Muscle of leg (tissue), 11 donors: Measurements from ENCODE around the gene NTF3. TPM values are rescaled to one million over a fixed set of nuclear protein-coding genes. Genes with fewer than 3 reads are reported as not detected.

Source experiments
- DNase-seq: peaks from one replicate; pipeline ENCODE4 v3.0.0; 2013
- H3K27ac ChIP-seq: one replicate; pipeline ENCODE4 v1.5.1; 2013; ENCODE audit warnings: mild to moderate bottlenecking, low read length, control low read depth
- H3K27me3 ChIP-seq: one replicate; pipeline ENCODE4 v1.6.1; 2013; ENCODE audit warnings: low read length; ENCODE audit not compliant: control insufficient read depth, insufficient read depth
- H3K36me3 ChIP-seq: one replicate; pipeline ENCODE4 v1.6.1; 2013; ENCODE audit warnings: low read length; ENCODE audit not compliant: control insufficient read depth, insufficient read depth
- H3K4me1 ChIP-seq: one replicate; pipeline ENCODE4 v1.6.1; 2013; ENCODE audit warnings: low read length; ENCODE audit not compliant: control insufficient read depth, insufficient read depth
- H3K4me3 ChIP-seq: one replicate; pipeline ENCODE4 v1.5.1; 2013; ENCODE audit warnings: low read length, control low read depth
- H3K9me3 ChIP-seq: replicated peaks from 2 replicates; pipeline ENCODE4 v1.6.1; 2013; ENCODE audit warnings: low read depth, low read length; ENCODE audit not compliant: control insufficient read depth
- WGBS: methylation state at CpG from one replicate; pipeline ENCODE4 v1.1.5; 2013; ENCODE audit warnings: missing lambda C conversion rate; ENCODE audit not compliant: insufficient coverage; 5-methylcytosine and 5-hydroxymethylcytosine counted together
- polyA plus RNA-seq, 8 donors: library from polyadenylated mRNA; unstranded; fragments of 120-200 nt; gene quantifications; one replicate each; pipeline versions ENCODE4 v1.2.1 to v1.2.3, GENCODE V29; 2013; ENCODE audit warnings: inconsistent platforms in 1 of 8, low replicate concordance in 1 of 8; ENCODE audit not compliant: insufficient read length in 8 of 8, insufficient read depth in 1 of 8
- total RNA-seq: library from RNA; stranded (reverse); fragments of 120-200 nt; gene quantifications from one replicate; pipeline ENCODE4 v1.2.4, GENCODE V29; 2013

The NTF3 gene
- total and polyA plus RNA-seq, 9 donors, result 2.0 to 7.3 (median 4.2) TPM

GRCh38 chr12:5507944-5508343 lies 76.0 kb downstream of the NTF3 start:
- H3K9me3 ChIP-seq, result no peaks in the 10 kb centered on the region
- peaks cover 36% of the 10 kb centered on the region for H3K4me1 ChIP-seq
- DNase-seq, result no peak
- WGBS, result no CpG with 5 or more reads among the region's 5 CpGs
- peaks cover 6% of the 10 kb centered on the region for H3K27me3 ChIP-seq
- H3K27ac ChIP-seq, result no peak overlapping the region
- no peaks in the 10 kb centered on the region for H3K36me3 ChIP-seq
- no peak overlapping the region for H3K4me3 ChIP-seq

- no peak for DNase-seq
- Histone ChIP-seq H3K36me3 (no peaks in the 10 kb centered on the region), H3K9me3 (no peaks in the 10 kb centered on the region), H3K27me3 (peaks cover 6% of the 10 kb centered on the region), H3K4me3 (no peak overlapping the region), H3K4me1 (peaks cover 34% of the 10 kb centered on the region), H3K27ac (no peak overlapping the region)
- no CpG with 5 or more reads among the region's 4 CpGs for WGBS
These were observed 77.2 kb downstream of the NTF3 start for GRCh38 chr12:5509102-5509501.

- H3K9me3 ChIP-seq, result no peaks in the 10 kb centered on the region
- WGBS, result 100% methylated on average over 1 of the region's 7 CpGs
- no peak overlapping the region for H3K27ac ChIP-seq
- DNase-seq, result no peak
- H3K36me3 ChIP-seq, result no peaks in the 10 kb centered on the region
- H3K4me1 ChIP-seq, result peaks cover 36% of the 10 kb centered on the region
- no peak overlapping the region for H3K4me3 ChIP-seq
- H3K27me3 ChIP-seq, result peaks cover 6% of the 10 kb centered on the region
These were observed 77.6 kb downstream of the NTF3 start for GRCh38 chr12:5509557-5509956.

- Histone ChIP-seq H3K4me1 (peaks cover 36% of the 10 kb centered on the region), H3K27ac (no peak overlapping the region), H3K36me3 (no peaks in the 10 kb centered on the region), H3K9me3 (no peaks in the 10 kb centered on the region), H3K4me3 (no peak overlapping the region), H3K27me3 (peaks cover 6% of the 10 kb centered on the region)
- DNase-seq, result no peak
- 92% methylated on average over 4 of the region's 9 CpGs for WGBS
These were observed 78.4 kb downstream of the NTF3 start for GRCh38 chr12:5510251-5510805.

- Histone ChIP-seq H3K27ac (no peak overlapping the region), H3K36me3 (no peaks in the 10 kb centered on the region), H3K4me3 (no peak overlapping the region), H3K4me1 (peaks cover 36% of the 10 kb centered on the region), H3K9me3 (no peaks in the 10 kb centered on the region), H3K27me3 (peaks cover 6% of the 10 kb centered on the region)
- no peak for DNase-seq
- WGBS, result 32% methylated on average over 2 of the region's 6 CpGs
These were observed 79.3 kb downstream of the NTF3 start for GRCh38 chr12:5511256-5511643.

GRCh38 chr12:5511644-5512600 lies 80.0 kb downstream of the NTF3 start:
- Histone ChIP-seq H3K9me3 (no peaks in the 10 kb centered on the region), H3K27ac (peak overlapping the region; percentile 37), H3K36me3 (no peaks in the 10 kb centered on the region), H3K4me3 (no peak overlapping the region), H3K27me3 (peaks cover 6% of the 10 kb centered on the region), H3K4me1 (peaks cover 38% of the 10 kb centered on the region)
- WGBS, result 11% methylated on average over 26 of the region's 36 CpGs
- peak; percentile 63 for DNase-seq

GRCh38 chr12:5512601-5512970 lies 80.7 kb downstream of the NTF3 start:
- H3K4me3 ChIP-seq, result no peak overlapping the region
- WGBS, result 39% methylated on average over 7 of the region's 7 CpGs

GRCh38 chr12:5513406-5513805 lies 81.5 kb downstream of the NTF3 start:
- H3K4me1 ChIP-seq, result peaks cover 38% of the 10 kb centered on the region
- H3K9me3 ChIP-seq, result no peaks in the 10 kb centered on the region
- H3K27me3 ChIP-seq, result peaks cover 6% of the 10 kb centered on the region
- no peak for DNase-seq
- no peak overlapping the region for H3K4me3 ChIP-seq
- WGBS, result 92% methylated on average over 2 of the region's 4 CpGs
- no peak overlapping the region for H3K27ac ChIP-seq
- no peaks in the 10 kb centered on the region for H3K36me3 ChIP-seq

More at GRCh38 chr12:5512601-5512970, 80.7 kb downstream of the NTF3 start:
- H3K27me3 ChIP-seq, result peaks cover 6% of the 10 kb centered on the region
- no peak for DNase-seq
- peaks cover 38% of the 10 kb centered on the region for H3K4me1 ChIP-seq
- no peaks in the 10 kb centered on the region for H3K36me3 ChIP-seq
- H3K27ac ChIP-seq, result no peak overlapping the region
- no peaks in the 10 kb centered on the region for H3K9me3 ChIP-seq

GRCh38 chr12:5514016-5514415 lies 82.1 kb downstream of the NTF3 start:
- H3K4me3 ChIP-seq, result no peak overlapping the region
- no peaks in the 10 kb centered on the region for H3K9me3 ChIP-seq
- 62% methylated on average over 5 of the region's 6 CpGs for WGBS
- H3K36me3 ChIP-seq, result no peaks in the 10 kb centered on the region
- DNase-seq, result no peak
- H3K27me3 ChIP-seq, result peaks cover 6% of the 10 kb centered on the region
- no peak overlapping the region for H3K27ac ChIP-seq
- peaks cover 38% of the 10 kb centered on the region for H3K4me1 ChIP-seq

GRCh38 chr12:5514545-5514944 lies 82.6 kb downstream of the NTF3 start:
- no CpG with 5 or more reads among the region's 4 CpGs for WGBS

More at GRCh38 chr12:5514545-5514944, 82.6 kb downstream of the NTF3 start:
- Histone ChIP-seq H3K36me3 (no peaks in the 10 kb centered on the region), H3K4me1 (peaks cover 38% of the 10 kb centered on the region), H3K27ac (no peak overlapping the region), H3K9me3 (no peaks in the 10 kb centered on the region), H3K27me3 (peaks cover 6% of the 10 kb centered on the region), H3K4me3 (no peak overlapping the region)
- no peak for DNase-seq
